NCI-H1694 treated with DMSO at 0.1 percent for 48 hours (cell line): ENCODE measurements around the gene DNAJA3.

Source experiments
- DNase-seq: peaks from one replicate; lab custom pipeline; 2025; lab: John Stamatoyannopoulos, UW

The DNAJA3 gene

GRCh38 chr16:4474192-4474961, 48.7 kb downstream of the DNAJA3 start, which contains the start of gene NMRAL1:
TSS of gene NMRAL1 (minus strand) at chr16:4474625. CDS start at chr16:4474132, 493 bp downstream.
- peak; percentile 83 for DNase-seq

GRCh38 chr16:4475880-4476788, 50.5 kb downstream of the DNAJA3 start, which contains the start of gene HMOX2:
TSS of gene HMOX2 (plus strand) at chr16:4476398. CDS start at chr16:4505525, 29,127 bp downstream.
- peak; percentile 80 for DNase-seq

- no peak for DNase-seq
Observed at GRCh38 chr16:4477966-4478365, 52.3 kb downstream of the DNAJA3 start.

- no peak for DNase-seq
Observed at GRCh38 chr16:4481526-4481925, 55.9 kb downstream of the DNAJA3 start.

- DNase-seq, result no peak
Observed at GRCh38 chr16:4481963-4482362, 56.3 kb downstream of the DNAJA3 start.

GRCh38 chr16:4486126-4486893, 60.6 kb downstream of the DNAJA3 start:
- DNase-seq, result no peak

- DNase-seq, result no peak
Observed at GRCh38 chr16:4487955-4488498, 62.4 kb downstream of the DNAJA3 start.

- DNase-seq, result no peak
Observed at GRCh38 chr16:4488499-4488967, 62.9 kb downstream of the DNAJA3 start.

- DNase-seq, result no peak
Observed at GRCh38 chr16:4489030-4489429, 63.4 kb downstream of the DNAJA3 start.

- no peak for DNase-seq
Observed at GRCh38 chr16:4491898-4492297, 66.2 kb downstream of the DNAJA3 start.

- no peak for DNase-seq
Observed at GRCh38 chr16:4494746-4495490, 69.2 kb downstream of the DNAJA3 start.

GRCh38 chr16:4495766-4496165, 70.1 kb downstream of the DNAJA3 start:
- no peak for DNase-seq

- DNase-seq, result no peak
Observed at GRCh38 chr16:4496305-4496704, 70.6 kb downstream of the DNAJA3 start.

GRCh38 chr16:4498546-4499195, 73.0 kb downstream of the DNAJA3 start:
- DNase-seq, result no peak

GRCh38 chr16:4499196-4499555, 73.5 kb downstream of the DNAJA3 start:
- DNase-seq, result no peak

GRCh38 chr16:4500272-4500671, 74.6 kb downstream of the DNAJA3 start:
- DNase-seq, result no peak

GRCh38 chr16:4501071-4501478, 75.4 kb downstream of the DNAJA3 start:
- DNase-seq, result no peak

GRCh38 chr16:4505356-4506147, 79.9 kb downstream of the DNAJA3 start:
- no peak for DNase-seq
